ENCODE results near the gene GNG14.
A peak's percentile ranks its signal among the peaks of the same experiment; 100 is the strongest.
"Not testable (repeated sequence)": the region's sequence is repeated elsewhere in the genome, so short reads cannot be mapped to it uniquely, and the experiment has no call there.

Gene GNG14

DNA sequence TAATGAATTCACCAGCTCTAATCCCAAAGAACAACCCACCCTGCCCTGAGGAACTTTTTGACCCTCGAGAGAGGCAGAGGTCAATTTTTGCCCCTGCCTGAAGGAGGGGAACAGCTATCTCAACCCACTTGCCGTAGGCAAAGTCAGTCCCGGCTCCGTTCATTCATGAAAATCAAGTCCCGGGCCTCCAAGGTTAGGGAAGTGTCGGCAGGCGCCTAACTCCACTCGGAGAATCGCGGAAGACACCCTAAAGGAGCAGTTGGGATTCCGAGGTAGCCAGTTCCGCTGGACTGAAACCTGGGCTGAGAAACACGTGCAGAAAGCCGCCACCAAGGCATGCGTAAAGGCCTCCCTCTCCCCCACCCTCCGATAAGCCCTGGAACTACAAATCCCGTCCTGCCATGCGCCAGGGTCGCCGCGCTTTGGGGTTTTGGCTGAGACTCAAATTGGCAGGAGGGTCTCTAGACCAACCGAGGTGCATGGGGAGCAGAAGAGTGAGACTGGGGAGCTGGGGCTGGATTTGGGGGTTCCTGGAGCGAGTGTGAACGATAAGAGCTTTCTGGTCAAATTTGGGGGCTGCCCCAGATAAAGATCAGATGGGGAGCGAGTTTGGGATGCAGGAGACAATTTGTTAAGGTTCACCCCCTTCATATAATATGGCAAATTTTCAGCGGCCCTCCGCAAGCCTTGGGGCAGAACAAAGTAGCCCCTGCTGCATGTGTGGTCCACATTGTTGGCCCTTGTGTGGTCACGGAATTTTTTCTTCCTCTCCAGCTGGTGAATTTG is 36.0 kb downstream of the GNG14 start, which contains the start of gene TNPO2:
Gene TNPO2 (minus strand): TSS at position 292 of the 786 bp plus-strand sequence. CDS start 2,955 bp downstream, outside the sequence.
- DNase-seq (ENCODE audit: low read depth in 2 of 2) = peak; percentile 33 to 54

DNA sequence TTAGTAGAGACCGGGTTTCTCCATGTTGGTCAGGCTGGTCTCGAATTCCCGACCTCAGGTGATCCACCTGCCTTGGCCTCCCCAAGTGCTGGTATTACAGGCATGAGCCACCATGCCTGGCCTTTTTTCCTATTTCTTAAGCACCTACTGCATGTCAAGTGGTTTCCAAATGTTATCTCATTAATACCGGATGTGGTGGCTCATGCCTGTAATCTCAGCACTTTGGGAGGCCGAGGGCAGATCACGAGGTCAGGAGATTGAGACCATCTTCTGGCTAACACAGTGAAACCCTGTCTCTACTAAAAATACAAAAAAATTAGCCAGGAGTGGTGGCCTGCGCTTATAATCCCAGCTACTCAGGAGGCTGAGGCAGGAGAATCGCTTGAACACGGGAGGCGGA is 37.8 kb downstream of the GNG14 start:
- DNase-seq (ENCODE audit: low read depth in 2 of 2) = not testable (repeated sequence)

DNA sequence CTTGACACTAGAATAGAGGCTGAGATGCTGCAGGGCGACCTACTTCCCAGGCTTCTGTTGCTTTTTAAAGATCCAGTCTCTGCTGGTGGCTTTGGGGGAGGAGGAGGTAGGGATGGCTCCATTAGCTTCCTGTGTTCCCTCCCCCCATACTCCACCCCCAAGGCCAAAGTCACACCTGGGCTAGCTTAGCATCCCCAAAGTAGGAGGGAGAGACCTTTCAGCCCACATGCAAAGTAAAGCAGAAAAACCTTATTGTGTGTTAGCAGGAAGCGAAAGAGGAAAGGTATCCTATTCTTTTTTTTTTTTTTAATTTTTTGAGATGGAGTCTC is 39.2 kb downstream of the GNG14 start:
- no peak for DNase-seq (ENCODE audit: low read depth in 2 of 2)

DNA sequence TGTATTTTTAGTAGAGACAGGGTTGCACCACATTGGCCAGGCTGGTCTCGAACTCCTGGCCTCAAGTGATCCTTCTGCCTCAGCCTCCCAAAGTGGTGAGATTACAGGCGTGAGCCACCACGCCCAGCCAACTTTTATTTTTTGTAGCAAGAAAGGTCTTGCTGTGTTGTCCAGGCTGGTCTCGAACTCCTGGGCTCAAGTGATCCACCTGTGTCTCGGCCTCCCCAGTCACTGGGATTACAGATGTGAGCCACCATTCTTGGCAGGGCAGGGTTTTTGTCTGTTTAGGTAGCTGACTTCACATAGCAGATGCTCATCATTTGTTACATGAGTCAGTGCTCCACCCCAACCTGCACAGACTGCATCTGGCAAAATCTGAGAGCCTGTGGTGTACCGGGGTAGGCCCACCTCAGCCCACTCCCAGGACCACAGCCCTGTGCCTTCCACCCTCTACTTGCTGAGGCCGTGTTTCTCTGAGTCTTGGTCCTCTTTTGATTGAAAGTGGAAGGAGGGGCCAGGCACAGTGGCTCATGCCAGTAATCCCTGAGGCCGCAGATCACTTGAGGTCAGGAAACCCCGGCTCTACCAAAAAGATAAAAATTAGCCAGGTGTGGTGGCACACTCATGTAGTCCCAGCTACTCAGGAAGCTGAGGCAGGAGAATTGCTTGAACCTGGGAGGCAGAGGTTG is 40.1 kb downstream of the GNG14 start:
- no peak for DNase-seq (ENCODE audit: low read depth in 2 of 2)

DNA sequence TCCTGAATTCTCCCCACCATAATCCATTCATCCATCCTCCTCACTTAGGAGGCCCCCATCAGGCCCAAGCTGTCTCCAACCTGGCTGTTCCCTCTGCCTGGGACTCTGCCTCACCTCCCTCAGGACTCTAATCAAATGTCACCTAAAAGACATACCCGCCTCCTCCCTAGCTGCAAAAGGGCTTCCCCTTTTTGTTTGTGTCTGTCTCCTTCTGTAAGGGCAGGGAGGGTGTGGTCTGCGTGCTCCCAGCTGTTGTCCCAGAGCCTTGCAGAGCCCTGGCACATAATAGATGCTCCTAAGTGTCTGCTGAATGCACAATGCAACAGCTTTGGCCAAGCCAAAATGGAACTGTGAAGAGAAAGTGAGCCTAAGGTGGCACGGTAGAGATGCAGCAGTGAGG is 42.3 kb downstream of the GNG14 start:
- DNase-seq (ENCODE audit: low read depth in 2 of 2) = no peak

DNA sequence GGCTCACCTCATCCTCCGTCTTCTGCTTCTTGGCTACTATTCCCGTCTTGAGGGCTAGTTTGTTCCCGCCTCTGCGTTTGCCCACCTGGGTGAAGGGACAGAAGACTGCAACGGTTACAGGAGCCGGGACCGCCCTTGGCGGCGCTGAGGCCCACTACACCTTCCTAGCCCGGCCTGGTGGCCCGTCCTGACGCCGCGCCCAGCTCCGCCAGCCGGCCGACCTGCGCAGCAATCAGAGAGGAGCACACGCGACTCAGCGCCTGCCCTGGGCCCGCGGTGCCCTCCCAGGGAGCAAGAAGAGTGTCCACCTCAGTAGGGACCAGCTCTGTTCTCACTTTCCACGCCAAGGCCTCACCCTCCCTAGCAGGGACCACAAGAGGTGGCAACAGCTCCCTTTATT is 43.5 kb downstream of the GNG14 start:
- DNase-seq (ENCODE audit: low read depth in 2 of 2) = no peak

DNA sequence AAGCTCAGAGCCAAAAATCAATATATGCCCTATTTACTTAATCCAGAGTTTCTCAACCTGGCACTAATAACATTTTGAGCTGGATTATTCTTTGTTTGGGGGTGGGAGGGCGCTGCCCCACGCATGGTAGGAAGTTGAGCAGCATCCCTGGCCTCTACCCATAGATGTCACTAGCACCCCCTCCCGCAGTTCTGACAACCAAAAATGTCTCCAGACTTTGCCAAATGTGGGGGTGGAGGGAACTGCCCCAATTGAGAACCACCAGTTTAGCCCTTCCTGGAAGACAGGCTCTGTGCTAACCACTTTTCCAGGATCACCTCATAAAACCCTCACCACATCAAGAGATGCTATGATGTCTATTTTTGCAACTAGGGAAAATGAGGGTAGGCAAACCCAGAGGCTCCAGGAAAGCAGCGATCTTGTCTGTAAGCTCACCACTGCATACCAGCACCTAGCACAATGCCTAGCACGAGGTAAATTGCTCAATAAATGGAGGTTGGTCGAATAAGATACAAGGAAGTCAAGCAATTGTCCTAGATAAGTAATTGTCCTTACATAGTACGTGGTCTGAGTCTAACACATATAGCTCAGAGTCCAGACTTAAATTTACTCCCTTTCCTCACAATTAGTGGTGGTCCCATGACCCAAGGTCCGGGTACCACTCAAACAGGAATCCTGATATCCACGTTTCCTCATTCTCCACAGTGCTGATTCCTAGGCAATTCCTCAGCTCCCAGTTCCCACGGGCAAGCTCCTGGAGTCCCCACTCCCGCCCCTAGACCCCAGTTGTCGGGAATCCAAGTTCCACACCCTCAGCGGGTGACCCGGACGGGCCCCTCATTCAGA is 45.8 kb downstream of the GNG14 start:
- DNase-seq (ENCODE audit: low read depth in 2 of 2) = no peak

DNA sequence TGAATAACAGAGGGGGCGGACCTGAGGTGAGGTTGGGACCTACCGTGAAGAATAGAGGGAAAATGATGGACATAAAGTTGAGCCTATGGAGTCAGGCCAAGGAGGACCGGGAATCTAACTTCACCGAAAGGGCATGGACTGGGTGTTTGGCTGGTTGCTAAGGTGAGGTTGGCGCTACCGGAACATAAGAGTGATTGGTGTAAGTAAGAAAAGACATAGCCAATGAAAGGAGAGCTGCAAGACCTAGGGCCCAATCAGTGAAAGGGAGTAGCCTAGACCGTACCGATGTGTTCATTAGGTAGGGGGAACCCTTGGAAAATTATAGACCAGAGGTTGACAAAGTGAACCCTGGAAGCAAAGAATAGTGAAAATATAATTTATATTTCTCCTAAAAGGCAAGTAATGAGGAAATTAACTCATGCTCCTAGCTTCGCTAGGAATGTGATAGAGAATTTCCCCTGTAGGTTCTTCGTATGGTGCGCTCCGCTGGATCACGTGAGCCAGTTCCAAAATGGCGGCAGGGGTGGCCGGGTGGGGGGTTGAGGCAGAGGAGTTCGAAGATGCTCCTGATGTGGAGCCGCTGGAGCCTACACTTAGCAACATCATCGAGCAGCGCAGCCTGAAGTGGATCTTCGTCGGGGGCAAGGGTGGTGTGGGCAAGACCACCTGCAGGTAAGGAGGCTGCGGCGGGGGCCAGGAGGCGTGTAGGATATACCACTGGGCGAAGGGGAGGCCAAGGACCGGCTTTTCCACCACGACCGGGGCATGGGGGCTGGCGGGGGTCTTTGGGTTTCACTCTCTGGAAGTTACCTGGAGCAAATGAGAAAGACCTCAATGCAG is 49.4 kb downstream of the GNG14 start, which contains the start of gene GET3:
Gene GET3 (plus strand): TSS at position 503 of the 840 bp plus-strand sequence. CDS start 9 bp downstream, at position 512.
- peak; percentile 48 to 66 for DNase-seq (ENCODE audit: low read depth in 2 of 2)

DNA sequence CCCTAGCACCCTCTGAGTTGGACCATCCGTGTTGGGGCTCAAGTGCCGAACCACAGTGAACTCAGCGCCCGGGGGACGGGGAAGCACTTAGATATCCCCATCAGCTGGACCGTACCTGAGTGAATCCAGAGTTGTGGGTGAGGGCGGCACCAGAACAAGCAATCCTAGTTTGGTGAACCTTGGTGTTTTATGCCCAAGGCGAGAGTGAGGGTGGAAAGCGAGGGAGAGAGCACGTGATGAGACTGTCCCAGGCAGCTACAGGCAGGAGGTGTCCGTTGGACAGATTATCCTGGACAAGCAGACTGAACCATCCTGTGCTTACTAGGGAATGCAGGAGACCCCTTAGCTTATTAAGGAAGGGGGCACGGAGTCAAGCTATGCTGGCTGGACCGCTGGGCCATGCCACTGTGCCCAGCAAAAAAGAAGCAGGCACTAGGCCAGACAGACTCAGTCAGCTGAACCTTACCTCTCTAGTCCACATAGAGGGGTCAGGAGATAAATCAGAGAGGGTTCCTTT is 50.1 kb downstream of the GNG14 start:
- DNase-seq (ENCODE audit: low read depth in 2 of 2) = no peak
